T-helper 9 cell (primary cell): Measurements from ENCODE around the gene COX6A2.
A peak's percentile ranks its signal among the peaks of the same experiment; 100 is the strongest.
"Not testable (repeated sequence)": the region's sequence is repeated elsewhere in the genome, so short reads cannot be mapped to it uniquely, and the experiment has no call there.

Experiments
- DNase-seq: peaks from one replicate; pipeline ENCODE4 v3.0.0-alpha.2; 2020

Gene COX6A2

GRCh38 chr16:31461921-31462804, 34.0 kb upstream of the COX6A2 start:
- DNase-seq = no peak

- no peak for DNase-seq
Observed at GRCh38 chr16:31461201-31461920, 33.2 kb upstream of the COX6A2 start.

- DNase-seq = no peak
Observed at GRCh38 chr16:31460582-31461002, 32.4 kb upstream of the COX6A2 start.

GRCh38 chr16:31459687-31460581, 31.8 kb upstream of the COX6A2 start:
- peak; percentile 100 for DNase-seq

- DNase-seq = peak; percentile 93
Observed at GRCh38 chr16:31458844-31459686, 30.9 kb upstream of the COX6A2 start, which contains the start of gene ARMC5. Gene ARMC5, plus strand, starts transcription at chr16:31459501. Its CDS starts 24 bp downstream, at chr16:31459525.

- peak; percentile 60 for DNase-seq
Observed at GRCh38 chr16:31458073-31458843, 30.1 kb upstream of the COX6A2 start.

GRCh38 chr16:31456988-31457360, 28.8 kb upstream of the COX6A2 start:
- no peak for DNase-seq

- DNase-seq = no peak
Observed at GRCh38 chr16:31455601-31456314, 27.6 kb upstream of the COX6A2 start.

GRCh38 chr16:31453255-31454204, 25.4 kb upstream of the COX6A2 start:
- no peak for DNase-seq

- no peak for DNase-seq
Observed at GRCh38 chr16:31452631-31453106, 24.5 kb upstream of the COX6A2 start.

GRCh38 chr16:31451681-31452351, 23.7 kb upstream of the COX6A2 start:
- DNase-seq = no peak

- no peak for DNase-seq
Observed at GRCh38 chr16:31451201-31451600, 23.0 kb upstream of the COX6A2 start.

- DNase-seq = not testable (repeated sequence)
Observed at GRCh38 chr16:31445931-31446330, 17.8 kb upstream of the COX6A2 start.

GRCh38 chr16:31441956-31442355, 13.8 kb upstream of the COX6A2 start:
- no peak for DNase-seq

- no peak for DNase-seq
Observed at GRCh38 chr16:31440516-31441184, 12.5 kb upstream of the COX6A2 start.

- DNase-seq = no peak
Observed at GRCh38 chr16:31439519-31439918, 11.4 kb upstream of the COX6A2 start.

GRCh38 chr16:31439023-31439422, 10.9 kb upstream of the COX6A2 start:
- DNase-seq = not testable (repeated sequence)

GRCh38 chr16:31438414-31438813, 10.3 kb upstream of the COX6A2 start:
- no peak for DNase-seq
